Measurements from ENCODE around the gene ARHGAP10.

DNA sequence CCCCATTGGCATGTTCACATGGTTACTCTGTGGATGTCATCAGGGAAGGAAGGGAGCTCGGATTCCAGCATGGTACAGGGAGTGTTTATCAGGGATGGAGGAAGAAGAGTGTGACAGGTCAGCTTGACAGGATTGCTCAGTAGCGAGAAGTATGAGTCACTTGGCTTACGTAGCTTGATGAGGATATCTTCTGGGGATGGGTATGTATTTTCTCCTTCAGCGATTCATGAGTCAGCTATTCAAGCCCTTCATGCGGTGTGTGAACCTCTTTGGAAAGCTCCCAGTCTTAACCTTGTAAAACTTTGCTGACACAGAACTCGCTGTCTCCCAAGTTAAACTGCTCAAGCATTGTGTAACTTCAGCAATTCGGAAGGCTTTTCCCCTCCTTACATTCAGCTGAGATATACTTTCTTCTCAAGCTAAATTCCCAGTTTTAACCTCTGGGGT, 275.4 kb downstream of the ARHGAP10 start:
- TF ChIP-seq, protein P1, sequence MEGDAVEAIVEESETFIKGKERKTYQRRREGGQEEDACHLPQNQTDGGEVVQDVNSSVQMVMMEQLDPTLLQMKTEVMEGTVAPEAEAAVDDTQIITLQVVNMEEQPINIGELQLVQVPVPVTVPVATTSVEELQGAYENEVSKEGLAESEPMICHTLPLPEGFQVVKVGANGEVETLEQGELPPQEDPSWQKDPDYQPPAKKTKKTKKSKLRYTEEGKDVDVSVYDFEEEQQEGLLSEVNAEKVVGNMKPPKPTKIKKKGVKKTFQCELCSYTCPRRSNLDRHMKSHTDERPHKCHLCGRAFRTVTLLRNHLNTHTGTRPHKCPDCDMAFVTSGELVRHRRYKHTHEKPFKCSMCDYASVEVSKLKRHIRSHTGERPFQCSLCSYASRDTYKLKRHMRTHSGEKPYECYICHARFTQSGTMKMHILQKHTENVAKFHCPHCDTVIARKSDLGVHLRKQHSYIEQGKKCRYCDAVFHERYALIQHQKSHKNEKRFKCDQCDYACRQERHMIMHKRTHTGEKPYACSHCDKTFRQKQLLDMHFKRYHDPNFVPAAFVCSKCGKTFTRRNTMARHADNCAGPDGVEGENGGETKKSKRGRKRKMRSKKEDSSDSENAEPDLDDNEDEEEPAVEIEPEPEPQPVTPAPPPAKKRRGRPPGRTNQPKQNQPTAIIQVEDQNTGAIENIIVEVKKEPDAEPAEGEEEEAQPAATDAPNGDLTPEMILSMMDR (IDR thresholded peaks at IDR 0.05): no peak
- TF ChIP-seq POLR2A (IDR thresholded peaks at IDR 0.05): no peak

Data from Peyer's patch (tissue), 4 donors.